Activated B cell treated with CpG ODN at 0.5 μM for 24 hours (primary cell): ENCODE results near the gene PLA2R1. TPM values are rescaled to one million over a fixed set of nuclear protein-coding genes. Genes with fewer than 3 reads are reported as not detected.

ENCODE experiments used
- ATAC-seq: fragments of 200-7000 bp; cut with Tn5 transposase; one replicate; pipeline ENCODE4 v1.10.0; 2021; ENCODE audit warnings: low read depth, mild to moderate bottlenecking, moderate library complexity
- CTCF ChIA-PET: fragments of 350-600 bp; sonication (Branson Sonifier 250); formaldehyde crosslinking; loops from one replicate; lab custom pipeline; 2021; ENCODE audit warnings: antibody characterized with exemption; lab: Charles Lee
- POLR2A ChIA-PET: fragments of 350-600 bp; sonication (Branson Sonifier 250); formaldehyde crosslinking; loops from one replicate; lab custom pipeline; 2021; ENCODE audit warnings: antibody characterized with exemption; lab: Charles Lee
- DNase-seq: peaks from one replicate; pipeline ENCODE4 v3.0.0; 2022
- H3K27ac Mint-ChIP-seq: one replicate; pipeline ENCODE4 v1.8.0; 2020; ENCODE audit warnings: mixed read lengths
- H3K27me3 Mint-ChIP-seq: one replicate; pipeline ENCODE4 v1.8.0; 2021; ENCODE audit warnings: mixed read lengths
- H3K36me3 Mint-ChIP-seq: one replicate; pipeline ENCODE4 v1.8.0; 2021; ENCODE audit warnings: low read depth, mixed read lengths
- H3K4me1 Mint-ChIP-seq: one replicate; pipeline ENCODE4 v1.8.0; 2021; ENCODE audit warnings: mixed read lengths
- H3K4me3 Mint-ChIP-seq: one replicate; pipeline ENCODE4 v1.8.0; 2020; ENCODE audit warnings: mild to moderate bottlenecking, mixed read lengths
- H3K9me3 Mint-ChIP-seq: one replicate; pipeline ENCODE4 v1.8.0; 2020; ENCODE audit warnings: mixed read lengths
- CTCF ChIP-seq: fragments of 200-600 bp; IDR thresholded peaks from one replicate; pipeline ENCODE4 v1.8.0; 2022; ENCODE audit warnings: antibody characterized with exemption, mild to moderate bottlenecking
- intact Hi-C: fragments of 100-400 bp; cut with micrococcal nuclease; formaldehyde crosslinking; loops from one replicate; pipeline ENCODE4 v1.15.1; 2024
- total RNA-seq: library from RNA; stranded (reverse); gene quantifications from 2 replicates; pipeline ENCODE4 v1.2.3, GENCODE V29; 2022

PLA2R1 gene
- total RNA-seq, 1 donor from 2014 or later = not detected

DNA sequence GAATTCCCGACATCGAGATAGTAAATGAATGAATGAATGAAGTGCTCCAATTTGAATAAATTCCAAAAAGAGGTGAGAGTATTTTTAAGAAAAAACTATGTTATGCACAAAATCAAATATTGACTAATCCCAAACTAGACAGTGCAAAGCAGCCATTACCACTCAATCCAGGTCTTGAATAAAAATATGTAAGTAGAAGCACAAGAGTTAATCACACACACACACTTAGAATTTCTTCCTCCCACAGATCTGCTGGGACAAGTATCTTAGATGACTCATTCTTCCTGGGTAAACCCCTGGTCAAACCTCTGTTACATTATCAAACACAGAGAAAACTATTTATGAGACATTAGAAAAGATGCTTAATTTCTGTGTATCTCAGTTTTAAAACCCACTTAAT lies 102.0 kb downstream of the PLA2R1 start:
- no peaks in the 10 kb centered on the region for H3K9me3 Mint-ChIP-seq
- ATAC-seq (peak; percentile 45), DNase-seq (no peak)
- TF ChIP-seq CTCF = no peak
- H3K4me3 Mint-ChIP-seq = no peak overlapping the region
- H3K27me3 Mint-ChIP-seq = no peaks in the 10 kb centered on the region
- ChIA-PET POLR2A (no interaction called here), CTCF (no interaction called here)
- no peak overlapping the region for H3K27ac Mint-ChIP-seq
- H3K36me3 Mint-ChIP-seq = no peaks in the 10 kb centered on the region
- peaks cover 20% of the 10 kb centered on the region for H3K4me1 Mint-ChIP-seq
- intact Hi-C loops = no loop called here

DNA sequence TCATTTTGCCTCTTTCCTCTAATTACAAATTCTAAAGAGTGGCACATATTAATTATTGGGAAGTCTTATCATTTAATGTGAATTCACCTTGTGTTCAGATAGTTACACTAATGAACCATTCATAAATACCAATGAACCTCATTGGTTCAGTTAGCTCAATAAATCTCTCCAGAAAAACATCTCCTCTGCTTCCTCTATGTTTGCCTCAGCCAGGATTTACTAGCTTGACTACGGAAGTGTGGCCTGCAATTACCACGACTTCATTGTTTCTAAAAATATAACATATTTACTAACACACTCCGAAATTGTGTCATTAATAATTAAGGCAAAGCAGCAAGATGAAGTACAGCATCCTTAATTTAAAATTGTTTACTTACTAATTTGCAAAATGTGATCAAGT lies 103.3 kb downstream of the PLA2R1 start:
- Mint-ChIP-seq H3K4me1 (peaks cover 20% of the 10 kb centered on the region), H3K4me3 (no peak overlapping the region), H3K36me3 (no peaks in the 10 kb centered on the region), H3K27me3 (no peaks in the 10 kb centered on the region), H3K9me3 (no peaks in the 10 kb centered on the region), H3K27ac (no peak overlapping the region)
- intact Hi-C loops = no loop called here
- ChIA-PET CTCF (no interaction called here), POLR2A (no interaction called here)
- DNase-seq = no peak
- no peak for ATAC-seq
- no peak for TF ChIP-seq CTCF

DNA sequence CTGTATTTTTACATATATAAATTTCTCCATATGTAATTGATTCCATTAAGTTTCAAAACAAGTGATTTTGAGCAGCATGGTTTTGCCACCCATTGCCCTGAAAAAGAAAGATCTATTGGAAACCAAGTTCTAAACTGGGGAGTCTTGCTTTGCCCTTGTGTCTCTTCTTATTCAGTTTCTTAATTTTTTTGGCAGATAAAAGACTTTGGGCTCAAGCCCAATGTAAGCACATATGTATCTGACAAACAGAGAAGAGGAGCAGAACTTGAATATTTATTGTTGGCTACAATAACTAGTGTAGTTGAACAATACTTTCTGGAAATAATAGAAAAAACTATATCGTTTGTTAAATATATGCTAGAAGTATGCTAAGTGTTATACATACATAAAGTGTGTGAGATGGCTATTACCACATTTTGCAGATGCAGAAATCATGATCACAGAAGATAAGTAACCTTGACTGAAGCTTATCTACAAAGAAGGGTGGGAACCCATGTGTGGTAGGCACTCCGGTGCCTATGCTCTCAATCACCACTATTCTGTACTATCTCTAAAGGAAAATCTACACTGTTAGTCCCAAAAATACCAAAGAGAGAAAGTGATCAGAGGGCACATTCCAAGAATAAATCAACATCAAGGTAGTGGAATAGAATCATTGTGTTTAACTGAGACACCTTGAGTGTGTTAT lies 109.1 kb downstream of the PLA2R1 start:
- TF ChIP-seq CTCF = no peak
- ChIA-PET CTCF (interaction anchor here (1.5 kb wide), 1 partner anchor 13 kb away, joined by 3 read pairs; no protein-coding TSS in a partner anchor), POLR2A (no interaction called here)
- Mint-ChIP-seq H3K27me3 (no peaks in the 10 kb centered on the region), H3K36me3 (no peaks in the 10 kb centered on the region), H3K4me3 (no peak overlapping the region), H3K9me3 (no peaks in the 10 kb centered on the region), H3K4me1 (no peaks in the 10 kb centered on the region), H3K27ac (no peak overlapping the region)
- DNase-seq (no peak), ATAC-seq (no peak)
- intact Hi-C loops = no loop called here

GRCh38 chr2:159946326-159946999 lies 116.0 kb downstream of the PLA2R1 start:
- no peaks in the 10 kb centered on the region for H3K9me3 Mint-ChIP-seq
- no peaks in the 10 kb centered on the region for H3K27me3 Mint-ChIP-seq
- intact Hi-C loops = no loop called here
- no peak for DNase-seq
- TF ChIP-seq CTCF = no peak
- no peak for ATAC-seq
- H3K4me1 Mint-ChIP-seq = no peaks in the 10 kb centered on the region
- ChIA-PET POLR2A (no interaction called here), CTCF (no interaction called here)
- H3K36me3 Mint-ChIP-seq = no peaks in the 10 kb centered on the region
- no peak overlapping the region for H3K4me3 Mint-ChIP-seq
- H3K27ac Mint-ChIP-seq = no peak overlapping the region

- no peak overlapping the region for H3K4me3 Mint-ChIP-seq
- CTCF ChIA-PET = no interaction called here
- H3K27ac Mint-ChIP-seq = no peak overlapping the region
- H3K9me3 Mint-ChIP-seq = no peaks in the 10 kb centered on the region
- no peak for TF ChIP-seq CTCF
- ATAC-seq = no peak
- no peak for DNase-seq
- H3K4me1 Mint-ChIP-seq = no peaks in the 10 kb centered on the region
- H3K36me3 Mint-ChIP-seq = no peaks in the 10 kb centered on the region
- POLR2A ChIA-PET = no interaction called here
- no peaks in the 10 kb centered on the region for H3K27me3 Mint-ChIP-seq
- intact Hi-C loops = loop anchor here (5.0 kb wide), 1 partner anchor 88 kb away; no protein-coding TSS in a partner anchor
Measured at GRCh38 chr2:159944874-159945273, 117.5 kb downstream of the PLA2R1 start.
